Endothelial cell (in vitro differentiated cells): ENCODE measurements around the gene LGALS12. TPM values are rescaled to one million over a fixed set of nuclear protein-coding genes. Genes with fewer than 3 reads are reported as not detected.
"Not testable (repeated sequence)": the region's sequence is repeated elsewhere in the genome, so short reads cannot be mapped to it uniquely, and the experiment has no call there.

Experiments used
- DNase-seq: peaks from one replicate; pipeline ENCODE4 v3.0.0; 2021; ENCODE audit warnings: low spot score
- H3K27ac Mint-ChIP-seq: one replicate; pipeline ENCODE4 v1.8.0; 2021; ENCODE audit warnings: mixed read lengths, inconsistent platforms; ENCODE audit not compliant: unreplicated experiment
- H3K27me3 Mint-ChIP-seq: one replicate; pipeline ENCODE4 v1.8.0; 2021; ENCODE audit warnings: mild to moderate bottlenecking, moderate library complexity, mixed read lengths, inconsistent platforms; ENCODE audit not compliant: unreplicated experiment
- H3K36me3 Mint-ChIP-seq: one replicate; pipeline ENCODE4 v1.8.0; 2021; ENCODE audit warnings: mild to moderate bottlenecking, low read depth, mixed read lengths, inconsistent platforms; ENCODE audit not compliant: unreplicated experiment
- H3K4me1 Mint-ChIP-seq: one replicate; pipeline ENCODE4 v1.8.0; 2021; ENCODE audit warnings: mild to moderate bottlenecking, mixed read lengths, inconsistent platforms; ENCODE audit not compliant: unreplicated experiment
- H3K4me3 Mint-ChIP-seq: one replicate; pipeline ENCODE4 v1.8.0; 2021; ENCODE audit warnings: mild to moderate bottlenecking, mixed read lengths, inconsistent platforms; ENCODE audit not compliant: unreplicated experiment
- H3K9me3 Mint-ChIP-seq: one replicate; pipeline ENCODE4 v1.8.0; 2021; ENCODE audit warnings: mixed read lengths, inconsistent platforms; ENCODE audit not compliant: unreplicated experiment
- CTCF ChIP-seq: fragments of 200-600 bp; sonication (generic); IDR thresholded peaks from one replicate; pipeline ENCODE4 v1.5.0; 2021; ENCODE audit warnings: antibody characterized with exemption; ENCODE audit not compliant: unreplicated experiment
- total RNA-seq: library from RNA; stranded (reverse); fragmentation: NEBNext Ultra II Directional; extraction: Animal tissue kit (Norgen Biotek cat#: 25700); gene quantifications from one replicate; pipeline ENCODE4 v1.2.1, GENCODE V29; 2021; ENCODE audit not compliant: unreplicated experiment

LGALS12 gene
- total RNA-seq, 1 donor from 2014 or later: 0.67 TPM

GRCh38 chr11:63543711-63544110 is 37.8 kb downstream of the LGALS12 start:
- DNase-seq: no peak
- no peak for TF ChIP-seq CTCF
- no peaks in the 10 kb centered on the region for H3K36me3 Mint-ChIP-seq
- H3K27ac Mint-ChIP-seq: no peak overlapping the region
- H3K9me3 Mint-ChIP-seq: no peaks in the 10 kb centered on the region
- H3K4me3 Mint-ChIP-seq: no peak overlapping the region
- H3K27me3 Mint-ChIP-seq: no peaks in the 10 kb centered on the region
- H3K4me1 Mint-ChIP-seq: no peaks in the 10 kb centered on the region

- no peak for TF ChIP-seq CTCF
- DNase-seq: no peak
- Mint-ChIP-seq H3K27ac (no peak overlapping the region), H3K4me3 (no peak overlapping the region), H3K36me3 (peaks cover 8% of the 10 kb centered on the region), H3K4me1 (no peaks in the 10 kb centered on the region), H3K9me3 (no peaks in the 10 kb centered on the region), H3K27me3 (no peaks in the 10 kb centered on the region)
Observed at GRCh38 chr11:63547061-63547460, 41.2 kb downstream of the LGALS12 start.

DNA sequence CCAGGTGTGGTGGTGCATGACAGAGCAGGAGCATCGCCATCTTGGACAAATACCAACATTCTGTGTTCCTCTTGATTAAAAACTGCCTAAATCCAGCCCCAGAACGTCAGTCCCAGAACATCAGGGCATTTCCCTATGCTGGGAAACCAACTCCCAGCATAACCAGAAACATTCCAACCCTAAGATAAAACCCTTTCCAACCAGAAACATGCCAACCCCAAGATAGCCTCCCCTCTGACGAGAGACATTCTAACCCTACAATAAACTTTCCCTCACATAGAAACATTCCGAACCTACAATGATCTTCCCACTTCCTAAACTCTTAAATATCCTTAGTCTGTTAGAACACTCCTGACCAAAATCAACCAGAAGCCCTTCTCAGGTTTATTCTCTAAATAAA is 42.3 kb downstream of the LGALS12 start:
- DNase-seq: no peak
- Mint-ChIP-seq H3K27me3 (no peaks in the 10 kb centered on the region), H3K36me3 (peaks cover 8% of the 10 kb centered on the region), H3K27ac (no peak overlapping the region), H3K4me3 (no peak overlapping the region), H3K9me3 (no peaks in the 10 kb centered on the region), H3K4me1 (no peaks in the 10 kb centered on the region)
- TF ChIP-seq CTCF: no peak

GRCh38 chr11:63549411-63549810 is 43.5 kb downstream of the LGALS12 start:
- Mint-ChIP-seq H3K4me1 (no peaks in the 10 kb centered on the region), H3K27me3 (no peaks in the 10 kb centered on the region), H3K9me3 (no peaks in the 10 kb centered on the region), H3K4me3 (no peak overlapping the region), H3K27ac (no peak overlapping the region), H3K36me3 (peaks cover 8% of the 10 kb centered on the region)
- no peak for TF ChIP-seq CTCF
- DNase-seq: no peak

- H3K27ac Mint-ChIP-seq, H3K36me3 Mint-ChIP-seq: not testable (repeated sequence)
Observed at GRCh38 chr11:63550156-63550700, 44.3 kb downstream of the LGALS12 start.

More at GRCh38 chr11:63550156-63550700, 44.3 kb downstream of the LGALS12 start:
- not testable (repeated sequence) for DNase-seq, H3K4me3 Mint-ChIP-seq, H3K27me3 Mint-ChIP-seq, H3K9me3 Mint-ChIP-seq, H3K4me1 Mint-ChIP-seq
